Gastroesophageal sphincter (tissue), 3 donors: ENCODE data around the gene HMGCL.

Source experiments
- EP300 ChIP-seq: sonication (generic); formaldehyde crosslinking; IDR thresholded peaks from one replicate; pipeline ENCODE4 v1.6.1; 2017; ENCODE audit warnings: antibody characterized with exemption, mild to moderate bottlenecking
- POLR2A ChIP-seq, 2 donors: fragments of 450-650 bp; IDR thresholded peaks; one replicate each; pipeline ENCODE4 v1.6.1; 2017; ENCODE audit warnings: antibody characterized with exemption in 2 of 2, mild to moderate bottlenecking in 2 of 2, moderate library complexity in 1 of 2
- POLR2AphosphoS5 ChIP-seq: sonication (generic); formaldehyde crosslinking; IDR thresholded peaks from one replicate; pipeline ENCODE4 v1.6.1; 2017; ENCODE audit warnings: antibody characterized with exemption
- TF ChIP-seq, protein P1 (sequence below), 4 experiments: fragments of 200-600 bp in 2 of 4; fragments of 450-650 bp in 2 of 4; sonication (generic) in 1 of 4; IDR thresholded peaks; one replicate each; pipeline ENCODE4 v1.5.1; 2017 to 2019; ENCODE audit warnings: antibody characterized with exemption in 4 of 4, mild to moderate bottlenecking in 2 of 4, moderate library complexity in 2 of 4

DNA sequence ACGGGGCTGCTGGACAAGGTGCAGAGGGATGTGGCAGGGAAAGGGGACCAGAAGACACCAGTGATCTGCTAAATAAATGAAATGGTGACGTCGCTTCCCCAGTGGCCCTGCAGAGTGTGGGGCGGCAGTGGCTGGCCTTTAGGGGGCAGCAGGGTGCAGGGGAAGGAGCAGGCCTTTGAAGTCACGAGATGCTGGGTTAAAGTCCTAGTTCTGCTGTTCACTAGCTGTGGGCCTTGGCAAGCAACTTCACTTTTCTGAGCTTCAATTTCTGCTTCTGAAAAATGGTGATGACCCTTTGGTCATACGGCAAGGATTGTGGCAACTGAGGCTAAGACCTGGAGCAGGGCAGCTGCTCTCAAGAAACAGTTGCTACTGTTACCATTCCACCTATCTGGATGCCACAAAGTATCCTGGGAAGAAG lies 15.5 kb downstream of the HMGCL start:
- TF ChIP-seq, protein P1, sequence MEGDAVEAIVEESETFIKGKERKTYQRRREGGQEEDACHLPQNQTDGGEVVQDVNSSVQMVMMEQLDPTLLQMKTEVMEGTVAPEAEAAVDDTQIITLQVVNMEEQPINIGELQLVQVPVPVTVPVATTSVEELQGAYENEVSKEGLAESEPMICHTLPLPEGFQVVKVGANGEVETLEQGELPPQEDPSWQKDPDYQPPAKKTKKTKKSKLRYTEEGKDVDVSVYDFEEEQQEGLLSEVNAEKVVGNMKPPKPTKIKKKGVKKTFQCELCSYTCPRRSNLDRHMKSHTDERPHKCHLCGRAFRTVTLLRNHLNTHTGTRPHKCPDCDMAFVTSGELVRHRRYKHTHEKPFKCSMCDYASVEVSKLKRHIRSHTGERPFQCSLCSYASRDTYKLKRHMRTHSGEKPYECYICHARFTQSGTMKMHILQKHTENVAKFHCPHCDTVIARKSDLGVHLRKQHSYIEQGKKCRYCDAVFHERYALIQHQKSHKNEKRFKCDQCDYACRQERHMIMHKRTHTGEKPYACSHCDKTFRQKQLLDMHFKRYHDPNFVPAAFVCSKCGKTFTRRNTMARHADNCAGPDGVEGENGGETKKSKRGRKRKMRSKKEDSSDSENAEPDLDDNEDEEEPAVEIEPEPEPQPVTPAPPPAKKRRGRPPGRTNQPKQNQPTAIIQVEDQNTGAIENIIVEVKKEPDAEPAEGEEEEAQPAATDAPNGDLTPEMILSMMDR (IDR thresholded peaks at IDR 0.05) = peak in 3 of 4 experiments; percentile 53 to 78 (median 53)
- TF ChIP-seq POLR2AphosphoS5 = no peak
- no peak for TF ChIP-seq POLR2A (IDR thresholded peaks at IDR 0.05)
- no peak for TF ChIP-seq EP300
